Epithelial cell of proximal tubule (primary cell): ENCODE data around the gene IARS1. TPM values are rescaled to one million over a fixed set of nuclear protein-coding genes. Genes with fewer than 3 reads are reported as not detected.

ENCODE experiments used
- DNase-seq: peaks from one replicate; pipeline ENCODE4 v3.0.0-alpha.2; 2011; ENCODE audit warnings: low read depth
- H3K4me3 ChIP-seq: 2 replicates; pipeline ENCODE4 v1.5.1; 2011; ENCODE audit warnings: low read depth, mild to moderate bottlenecking, low read length
- CTCF ChIP-seq: conservative IDR thresholded peaks from 2 replicates; pipeline ENCODE4 v1.5.1; 2012; ENCODE audit warnings: low read depth, mild to moderate bottlenecking, low read length
- total RNA-seq: library from RNA; depleted of rRNA; stranded (reverse); fragments of >200 nt; gene quantifications from 2 replicates; pipeline ENCODE4 v1.2.3, GENCODE V29; 2015

IARS1 gene
- total RNA-seq, 1 donor from 2014 or later: 98.2 TPM

GRCh38 chr9:92312887-92313623, 19.6 kb upstream of the IARS1 start:
- TF ChIP-seq CTCF: no peak
- no peak for DNase-seq
- H3K4me3 ChIP-seq: no peak overlapping the region

GRCh38 chr9:92310562-92310961, 17.1 kb upstream of the IARS1 start:
- DNase-seq: no peak
- TF ChIP-seq CTCF: no peak
- no peak overlapping the region for H3K4me3 ChIP-seq

- no peak for DNase-seq
- no peak overlapping the region for H3K4me3 ChIP-seq
- TF ChIP-seq CTCF: no peak
These were observed 15.4 kb upstream of the IARS1 start for GRCh38 chr9:92308893-92309292.

- H3K4me3 ChIP-seq: no peak overlapping the region
- DNase-seq: no peak
- TF ChIP-seq CTCF: no peak
These were observed 7.4 kb upstream of the IARS1 start for GRCh38 chr9:92300936-92301335.

- no peak for DNase-seq
- no peak for TF ChIP-seq CTCF
- no peak overlapping the region for H3K4me3 ChIP-seq
These were observed 5.6 kb upstream of the IARS1 start for GRCh38 chr9:92299116-92299515.

GRCh38 chr9:92298036-92298435, 4.5 kb upstream of the IARS1 start:
- TF ChIP-seq CTCF: no peak
- no peak for DNase-seq
- no peak overlapping the region for H3K4me3 ChIP-seq

- no peak overlapping the region for H3K4me3 ChIP-seq
- TF ChIP-seq CTCF: no peak
- DNase-seq: no peak
These were observed 4.1 kb upstream of the IARS1 start for GRCh38 chr9:92297611-92298010.
